Activated CD4-positive, alpha-beta T cell treated with anti-CD3 and anti-CD28 coated beads for 4 hours (primary cell): ENCODE measurements around the gene DNAH14.

Experiments used
- DNase-seq, 2 donors: peaks; one replicate each; pipeline ENCODE4 v3.0.0-alpha.2; 2020

The DNAH14 gene

DNA sequence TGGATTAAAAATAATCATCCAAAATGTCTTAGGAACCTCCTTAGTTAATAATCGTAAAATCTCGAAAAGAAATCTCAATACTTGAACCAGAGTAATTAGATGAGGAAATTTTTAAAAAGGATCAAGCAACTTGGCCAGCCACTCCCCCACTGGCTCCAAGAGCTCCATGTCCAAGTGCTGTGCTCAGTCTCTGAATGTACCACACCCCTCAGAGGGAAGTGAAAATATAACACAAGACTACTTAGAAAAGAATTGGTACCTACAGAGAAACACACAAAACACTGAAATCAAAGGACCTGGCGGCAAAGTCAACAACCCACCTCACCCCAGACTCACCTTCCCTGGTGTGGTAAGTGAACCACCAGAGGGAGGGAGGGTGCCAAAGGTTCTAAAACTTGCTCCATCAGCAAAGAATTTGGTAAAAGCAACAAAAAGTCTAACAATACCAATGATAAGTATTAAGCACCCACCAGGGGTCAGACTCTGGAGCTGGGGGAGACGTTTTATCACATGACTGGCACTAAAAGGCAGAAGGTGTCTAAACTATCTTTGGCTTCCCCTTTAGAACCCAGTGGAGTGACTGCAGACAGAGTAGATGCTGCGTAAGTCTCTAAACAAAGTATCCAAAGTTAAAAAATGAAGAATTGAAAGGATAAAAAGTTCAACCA is 484.4 kb downstream of the DNAH14 start:
- no peak for DNase-seq

DNA sequence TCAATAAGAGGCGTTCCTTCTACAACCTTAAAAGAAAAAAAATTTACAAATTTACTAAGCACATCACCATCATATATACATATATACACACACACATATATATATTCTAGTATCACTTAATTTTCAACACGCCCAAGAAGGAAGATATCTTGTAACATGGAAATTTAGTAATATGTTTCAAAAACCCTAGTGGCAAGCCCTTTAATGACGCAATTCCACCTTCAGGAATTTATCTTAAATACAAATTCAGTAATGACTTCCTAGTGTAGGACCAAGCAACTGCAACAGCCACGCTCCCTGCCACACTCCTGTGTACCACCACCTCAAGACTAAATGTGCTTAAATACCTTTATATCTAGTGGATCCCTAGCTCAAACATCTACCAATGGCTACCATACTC is 485.8 kb downstream of the DNAH14 start:
- DNase-seq = no peak

DNA sequence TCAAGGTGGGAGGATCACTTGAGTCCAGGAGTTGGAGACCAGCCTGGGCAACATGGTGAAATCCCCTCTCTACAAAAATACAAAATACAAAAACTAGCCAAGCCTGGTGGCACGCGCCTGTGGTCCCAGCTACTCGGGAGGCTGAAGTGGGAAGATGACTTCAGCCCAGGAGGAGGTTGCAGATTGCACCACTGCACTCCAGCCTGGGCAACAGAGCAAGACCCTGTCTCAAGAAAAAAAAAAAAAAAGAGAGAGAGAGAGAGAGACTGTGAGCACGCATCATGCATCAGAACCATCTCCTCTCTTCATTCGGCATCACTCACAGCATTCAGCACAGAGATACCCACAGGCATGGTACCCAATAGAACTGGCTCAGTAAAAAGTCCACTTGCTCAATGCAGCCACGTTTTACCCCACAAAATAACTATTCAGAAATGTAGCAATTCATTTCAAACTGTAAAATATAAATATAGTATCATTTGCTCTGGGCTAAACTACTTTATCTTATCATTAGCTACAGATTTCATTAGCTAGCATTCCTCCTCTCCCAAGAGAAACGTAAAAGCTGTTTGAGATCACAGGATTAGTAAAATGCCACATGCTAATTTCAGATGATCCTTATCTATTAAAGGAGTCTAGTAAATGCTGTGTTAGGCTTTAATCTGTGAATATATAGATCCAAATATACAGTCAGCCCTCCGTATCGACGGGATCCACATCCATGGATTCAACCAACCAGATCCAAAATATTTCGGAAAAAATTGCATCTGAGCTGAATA is 486.7 kb downstream of the DNAH14 start:
- no peak for DNase-seq

DNA sequence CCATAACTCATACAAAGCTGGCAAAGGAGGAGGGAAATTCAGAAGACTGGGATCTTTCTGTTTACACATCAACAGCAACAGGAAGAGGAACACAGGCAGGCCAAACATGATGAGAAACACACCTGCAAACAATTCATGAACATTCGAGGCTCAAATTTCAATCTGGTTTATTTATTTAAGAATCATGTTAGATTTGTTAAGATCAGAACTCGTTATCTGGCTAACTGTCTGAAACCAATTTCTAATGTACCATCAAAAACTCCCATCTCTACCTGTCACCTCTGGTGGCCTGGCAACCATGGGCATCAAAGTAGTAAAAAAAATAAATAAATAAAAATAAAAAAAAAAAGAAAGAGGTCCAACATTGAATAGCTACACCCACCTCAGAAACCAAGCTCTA is 488.6 kb downstream of the DNAH14 start:
- no peak for DNase-seq

DNA sequence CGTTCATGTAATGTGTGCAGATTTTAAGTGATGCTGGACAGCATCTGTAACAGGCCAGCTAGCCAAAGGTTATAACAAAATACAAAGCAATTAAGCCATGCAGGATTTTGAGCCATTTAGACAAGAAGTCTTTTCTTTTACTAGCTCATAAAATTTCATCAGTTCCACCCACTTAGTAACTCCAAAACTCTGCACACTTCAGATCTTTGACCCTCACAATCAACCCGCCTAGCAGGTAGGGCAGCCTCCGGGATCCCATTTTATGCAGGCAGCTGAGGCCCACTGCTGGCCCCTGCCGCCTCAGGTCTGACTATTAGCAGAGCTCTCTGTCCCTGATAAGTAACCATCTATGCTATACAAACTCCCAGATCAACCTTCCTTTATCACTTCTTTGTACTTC is 489.1 kb downstream of the DNAH14 start:
- no peak for DNase-seq

DNA sequence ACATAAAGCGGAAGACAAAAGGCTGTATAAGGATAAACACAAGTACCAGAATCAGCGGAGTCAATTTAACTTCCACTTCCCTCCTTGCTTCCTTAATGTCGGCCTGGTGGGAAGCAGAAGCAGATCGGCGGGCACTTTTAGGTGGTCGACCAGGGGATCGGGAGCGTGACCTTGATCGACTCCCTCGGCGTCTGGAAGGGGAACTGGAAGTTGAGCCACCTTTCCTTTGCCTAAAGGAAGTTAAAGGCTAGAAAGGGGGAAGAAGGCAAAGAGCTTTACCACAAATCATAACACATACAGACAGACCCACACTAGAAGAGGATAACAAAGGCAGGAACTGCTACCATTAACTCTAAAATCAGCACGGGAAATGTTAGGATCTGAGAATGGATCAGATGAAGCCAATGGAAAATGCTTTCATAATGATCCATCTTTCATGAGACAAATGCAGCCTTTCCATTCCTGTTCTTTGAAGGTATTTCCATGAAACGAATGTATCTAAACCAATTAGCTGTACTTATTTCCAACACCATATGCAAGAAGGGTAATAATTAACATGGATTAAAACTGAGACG is 492.6 kb downstream of the DNAH14 start:
- no peak for DNase-seq

DNA sequence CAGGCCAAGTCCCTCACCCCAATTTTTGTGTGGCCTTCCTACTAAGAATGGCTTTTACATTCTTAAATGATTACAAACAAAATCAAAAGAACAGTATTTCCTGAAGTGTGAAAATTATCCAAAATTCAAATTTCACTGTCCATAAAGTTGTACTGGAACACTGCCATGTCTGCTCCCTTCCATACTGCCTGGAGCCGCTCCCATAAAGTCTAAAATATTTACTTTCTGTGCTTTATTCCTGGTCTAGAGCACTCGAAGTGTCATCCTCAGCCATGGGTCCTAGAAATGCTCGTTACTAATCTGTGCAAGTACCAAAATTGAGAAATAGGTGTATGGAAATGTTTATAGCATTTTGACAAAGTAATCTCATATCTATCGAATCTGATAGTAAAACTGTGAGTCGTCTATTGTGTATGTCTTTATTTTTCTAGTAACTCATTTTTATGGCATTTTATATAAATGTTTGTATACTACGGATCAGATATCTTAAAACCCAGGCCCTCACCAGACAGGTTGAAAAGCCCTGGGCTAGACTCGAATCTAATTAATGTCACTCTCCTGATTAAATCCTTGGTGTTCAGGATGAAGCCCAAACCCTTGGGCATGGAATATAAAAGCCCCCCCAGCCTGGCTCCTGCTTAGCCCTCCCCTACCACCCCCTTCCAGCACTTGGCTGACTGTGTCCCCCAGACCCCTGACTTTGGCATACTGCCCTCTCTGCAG is 493.5 kb downstream of the DNAH14 start:
- DNase-seq = no peak

DNA sequence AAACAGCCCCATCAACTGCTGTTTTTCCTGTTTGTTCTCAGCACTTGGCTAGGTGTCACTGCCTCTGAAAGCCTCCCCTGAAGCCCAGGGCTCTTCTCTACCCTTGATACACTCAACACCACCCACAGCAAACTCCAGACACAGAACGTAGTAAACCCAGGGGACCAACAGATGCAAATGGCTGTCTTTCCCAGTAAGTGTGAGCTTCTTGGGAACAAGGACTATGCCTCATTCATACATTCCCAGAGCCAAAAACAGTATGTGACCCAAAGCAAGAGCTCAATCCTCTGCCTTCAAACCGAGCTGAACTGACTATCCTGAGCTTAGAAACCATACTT is 494.0 kb downstream of the DNAH14 start:
- DNase-seq = no peak

DNA sequence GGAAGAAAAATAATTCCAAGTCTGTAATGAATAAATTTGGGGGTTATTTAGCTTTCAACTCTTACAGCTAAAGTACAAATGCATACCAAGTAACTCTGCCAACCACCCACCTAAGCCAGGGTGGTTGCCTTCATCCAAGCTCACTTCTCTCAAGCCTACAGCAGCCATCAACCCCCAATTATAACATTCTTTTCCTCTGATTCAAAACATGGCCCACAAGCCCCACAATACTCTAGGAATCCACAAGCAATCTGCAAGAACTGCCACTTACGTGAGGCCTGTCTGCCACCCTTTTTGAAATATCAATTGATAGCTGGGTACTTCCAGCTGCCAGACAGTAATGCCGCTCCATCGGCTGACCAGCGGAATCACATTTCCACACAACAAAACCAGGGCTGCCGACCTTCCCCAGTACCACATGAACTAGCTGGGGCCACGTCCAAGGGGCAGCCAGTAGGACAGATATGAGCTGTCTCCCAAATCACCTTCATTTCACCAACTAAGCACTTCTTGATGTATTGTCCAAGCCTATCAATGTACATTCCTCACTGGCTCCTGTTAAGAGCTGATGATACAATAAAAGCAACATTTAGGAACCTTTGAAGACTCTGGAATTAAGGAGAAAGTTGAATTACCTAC is 495.2 kb downstream of the DNAH14 start:
- DNase-seq = no peak

DNA sequence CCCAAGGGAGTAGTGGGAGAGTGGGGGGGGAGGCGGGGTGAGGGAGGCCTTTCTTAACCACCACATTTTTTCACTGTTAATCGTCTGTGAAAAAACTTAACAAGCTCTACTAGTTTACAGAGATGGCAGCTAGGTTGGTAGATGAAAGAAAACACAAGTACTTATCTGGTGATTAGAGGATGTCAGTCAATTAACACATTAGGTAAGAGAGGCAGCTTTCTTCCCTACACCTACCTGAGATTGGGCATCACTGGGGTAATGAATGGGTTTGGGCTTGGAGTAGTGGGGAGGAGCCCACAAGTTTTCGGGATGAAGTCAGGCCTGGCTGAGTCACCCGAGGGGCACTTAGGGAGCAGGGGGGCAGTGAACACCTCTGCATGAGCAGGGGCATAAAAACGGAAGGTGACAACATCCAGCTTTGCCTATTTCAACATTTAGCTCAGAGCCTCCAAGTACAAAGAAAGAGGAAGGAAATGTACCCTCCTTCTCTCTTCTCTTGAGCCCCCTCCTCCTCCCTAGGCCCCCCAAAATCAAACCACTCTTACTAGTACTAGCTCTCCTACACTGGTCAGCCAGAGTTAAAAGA is 495.8 kb downstream of the DNAH14 start:
- DNase-seq = no peak

DNA sequence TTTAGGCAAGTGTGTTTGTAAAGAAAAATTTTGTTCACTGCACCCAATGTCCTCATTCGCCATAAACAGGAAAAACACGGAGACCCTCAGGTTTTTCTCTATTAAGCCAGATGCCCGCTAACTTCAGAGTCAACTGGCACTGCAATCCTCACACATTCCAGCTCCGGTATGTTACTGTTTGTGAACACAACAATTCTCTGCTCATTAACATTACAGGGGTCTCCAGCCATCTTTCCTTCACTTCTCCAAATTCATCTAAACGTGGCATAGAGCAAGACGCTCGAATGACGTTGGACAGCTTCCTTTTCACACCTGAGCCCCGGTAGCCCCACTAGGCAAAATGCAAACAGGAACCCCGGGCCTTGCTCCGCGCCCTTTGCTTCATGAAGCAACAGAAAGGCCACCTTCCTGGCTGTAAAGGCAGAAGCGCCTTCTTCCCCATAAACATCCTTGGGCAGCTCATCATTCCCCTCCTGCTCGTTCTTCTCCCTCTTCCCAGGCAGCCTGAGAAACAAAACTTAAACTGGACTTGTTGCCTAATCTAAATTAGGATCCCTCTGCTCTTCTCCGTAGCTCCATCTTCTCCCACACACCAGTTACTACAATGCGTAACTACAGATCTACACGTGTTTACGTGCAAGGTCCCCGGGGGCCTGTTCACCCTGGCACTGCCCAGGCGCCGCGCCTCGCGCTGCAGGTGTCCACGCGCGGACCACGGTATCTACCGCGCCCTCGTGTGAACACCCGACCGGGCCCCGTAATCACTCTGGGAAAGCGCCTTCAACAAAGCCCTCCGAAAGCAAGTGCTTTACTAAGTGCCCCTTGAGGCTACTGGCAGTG is 497.1 kb downstream of the DNAH14 start:
- DNase-seq = peak; percentile 23 to 27

DNA sequence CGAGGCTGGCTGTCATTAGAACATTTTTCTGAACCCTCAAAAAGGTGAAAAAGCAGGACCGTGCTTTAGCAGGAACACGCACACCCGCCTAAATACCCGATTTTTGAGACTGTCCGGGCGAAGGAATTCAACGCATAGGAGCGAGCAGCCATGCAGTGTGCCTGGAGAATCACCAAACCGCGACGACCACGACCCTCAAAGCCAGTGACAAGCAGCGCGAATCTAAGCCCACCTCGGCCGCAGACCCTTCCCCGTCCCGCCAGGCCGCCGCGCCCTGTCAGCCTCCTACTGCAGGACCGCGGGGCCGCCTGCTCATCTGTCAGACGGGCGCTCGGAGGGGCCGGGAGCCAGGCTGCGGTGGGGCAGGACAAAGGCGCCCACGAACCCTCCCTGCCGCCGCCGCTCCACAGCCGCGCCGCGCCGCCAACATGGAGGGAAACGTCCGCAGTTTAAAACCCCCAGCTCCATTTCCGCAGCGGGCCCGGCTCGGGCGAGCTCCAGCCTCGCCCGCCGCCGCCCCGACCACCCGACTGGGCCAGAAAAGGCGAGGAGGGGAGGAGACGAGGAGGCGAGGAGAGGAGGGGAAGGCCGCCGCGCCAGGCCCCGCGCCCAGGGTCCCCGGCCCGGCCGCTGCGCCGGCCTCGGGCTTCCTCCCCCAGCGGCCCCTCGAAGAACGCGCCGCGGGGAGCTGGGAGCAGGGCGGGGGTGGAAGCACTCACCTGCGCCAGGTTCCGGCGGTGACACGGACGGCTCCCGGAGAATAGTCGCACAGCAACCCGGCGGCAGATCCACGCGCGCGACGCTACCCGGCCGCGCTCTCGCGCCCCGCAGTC is 498.0 kb downstream of the DNAH14 start, which contains the start of gene LBR:
Gene LBR (minus strand): TSS at position 804 of the 833 bp plus-strand sequence. CDS start 3,963 bp downstream, outside the sequence.
- DNase-seq = peak in 1 of 2 donors; percentile 29

DNA sequence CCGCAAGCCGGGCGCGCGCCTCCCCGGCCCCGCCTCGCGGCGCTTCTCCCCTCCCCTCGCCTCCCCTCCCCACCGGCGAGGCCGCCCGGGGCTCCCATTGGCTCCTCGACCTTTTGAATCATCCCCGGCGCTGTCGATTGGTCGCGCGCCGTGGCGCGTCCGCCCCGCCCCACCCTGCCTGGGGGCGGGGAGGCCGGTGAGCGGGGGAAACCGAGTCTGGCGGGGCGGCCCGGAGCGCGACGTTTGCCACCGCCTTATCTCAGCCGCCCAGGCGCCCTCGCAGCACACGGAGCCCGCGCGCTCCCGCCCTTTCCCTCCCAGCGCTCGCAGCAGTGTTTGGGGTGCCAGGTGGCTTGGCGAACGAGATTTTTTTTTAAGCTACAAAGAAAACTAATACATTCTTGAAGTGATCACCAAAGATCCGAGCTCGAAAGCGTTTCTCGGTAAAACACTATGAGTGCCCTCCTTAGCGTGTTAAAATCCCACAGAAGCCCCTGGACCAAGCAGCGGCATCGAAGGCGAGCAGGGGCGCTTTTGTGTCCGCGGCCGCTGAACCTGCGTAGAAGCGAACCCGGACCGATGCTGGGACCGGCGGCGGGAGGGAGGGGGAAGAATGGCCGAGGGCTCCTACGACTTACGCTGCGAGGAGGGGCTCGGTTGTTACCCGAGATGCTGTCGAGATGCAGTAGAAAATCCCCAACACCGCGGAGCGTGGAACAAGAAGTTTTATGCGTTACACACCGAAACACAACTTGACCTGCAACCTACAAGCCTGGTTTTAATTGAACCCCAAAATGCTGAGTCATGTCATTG is 498.8 kb downstream of the DNAH14 start:
- peak; percentile 89 to 90 for DNase-seq

DNA sequence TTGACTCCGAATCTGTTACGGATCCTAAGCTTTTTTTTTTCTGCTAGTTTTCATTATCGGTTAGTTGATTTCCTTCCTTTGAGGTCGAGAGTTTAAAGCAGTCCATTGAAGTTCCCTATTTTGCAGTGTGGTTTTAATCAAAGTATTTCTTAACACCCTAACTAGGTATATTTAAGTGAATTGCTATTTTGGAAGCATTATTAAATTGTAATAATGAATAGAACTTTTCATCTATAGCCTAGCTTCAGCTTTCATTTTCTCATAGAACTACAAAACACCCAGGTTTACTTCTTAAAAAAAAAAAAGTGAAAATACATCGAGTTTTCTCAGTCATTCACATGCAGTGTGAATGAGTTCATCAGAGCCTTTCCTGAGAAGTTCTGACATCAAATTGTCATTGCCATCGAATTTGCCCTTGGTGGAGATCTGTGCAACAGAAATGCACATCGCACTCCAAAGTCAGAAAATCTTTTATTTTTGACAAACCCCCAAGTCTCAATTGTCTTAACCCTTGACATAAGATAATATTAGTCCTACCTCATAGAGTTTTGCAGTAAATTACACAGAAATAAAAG is 499.5 kb downstream of the DNAH14 start:
- no peak for DNase-seq

DNA sequence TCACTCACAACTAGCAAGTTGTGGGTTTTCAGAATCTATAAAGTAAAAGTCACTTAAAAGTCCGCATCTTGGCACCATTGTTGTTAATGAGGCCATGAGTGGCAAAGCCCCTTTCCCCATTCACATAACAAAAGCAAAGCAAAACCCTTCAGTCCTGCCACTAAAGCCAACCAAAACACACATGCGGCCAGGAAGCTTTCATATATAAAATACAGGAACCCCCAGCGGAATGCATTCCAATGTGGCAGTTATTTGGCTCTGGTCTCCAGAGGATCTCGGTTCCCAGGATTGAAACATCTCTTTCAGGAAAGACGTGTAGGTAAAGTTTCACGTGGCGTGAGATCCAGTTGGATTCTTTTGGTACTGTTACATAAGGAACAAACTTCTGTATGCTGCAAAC is 500.8 kb downstream of the DNAH14 start:
- DNase-seq = no peak

DNA sequence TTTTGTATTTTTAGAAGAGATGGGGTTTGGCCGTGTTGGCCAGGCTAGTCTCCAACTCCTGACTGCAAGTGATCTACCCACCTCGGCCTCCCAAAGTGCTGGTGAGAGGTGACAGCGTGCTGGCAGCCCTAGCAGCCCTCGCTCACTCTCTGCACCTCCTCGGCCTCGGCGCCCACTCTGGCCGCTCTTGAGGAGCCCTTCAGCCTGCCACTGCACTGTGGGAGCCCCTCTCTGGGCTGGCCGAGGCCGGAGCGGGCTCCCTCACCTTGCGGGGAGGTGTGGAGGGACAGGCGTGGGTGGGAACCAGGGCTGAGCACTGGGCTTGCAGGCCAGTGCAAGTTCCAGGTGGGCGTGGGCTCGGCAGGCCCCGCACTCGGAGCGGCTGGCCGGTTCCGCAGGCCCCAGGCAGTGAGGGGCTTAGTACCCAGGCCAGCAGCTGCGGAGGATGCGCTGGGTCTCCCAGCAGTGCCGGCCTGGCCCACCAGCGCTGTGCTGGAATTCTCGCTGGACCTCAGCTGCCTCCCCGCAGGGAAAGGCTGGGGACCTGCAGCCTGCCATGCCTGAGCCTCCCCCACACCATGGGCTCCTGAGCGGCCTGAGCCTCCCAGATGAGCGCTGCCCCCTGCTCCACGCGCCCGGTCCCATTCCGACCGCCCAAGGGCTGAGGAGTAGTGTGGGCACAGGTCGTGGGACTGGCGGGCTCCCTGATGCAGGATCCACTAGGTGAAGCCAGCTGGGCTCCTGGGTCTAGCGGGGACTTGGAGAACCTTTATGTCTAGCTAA is 501.8 kb downstream of the DNAH14 start:
- DNase-seq = no peak

DNA sequence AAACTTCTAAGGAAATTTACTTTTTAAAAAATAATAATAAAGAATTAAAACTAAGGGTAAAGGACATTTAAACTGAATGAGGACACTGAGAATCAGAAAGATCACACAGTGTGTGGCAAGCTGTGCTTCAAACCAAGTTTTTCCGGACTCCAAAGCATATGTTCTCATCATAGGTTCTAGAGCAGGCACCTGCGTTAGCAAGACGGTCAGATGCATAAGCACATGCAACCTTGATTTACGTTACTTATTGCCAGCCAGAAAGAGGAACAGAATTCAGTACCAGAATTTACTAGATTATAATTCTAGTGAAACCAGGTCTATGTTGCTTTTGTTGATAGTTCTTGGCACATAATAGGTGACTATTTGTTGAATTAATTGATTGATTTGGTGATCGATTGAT is 504.6 kb downstream of the DNAH14 start:
- no peak for DNase-seq

DNA sequence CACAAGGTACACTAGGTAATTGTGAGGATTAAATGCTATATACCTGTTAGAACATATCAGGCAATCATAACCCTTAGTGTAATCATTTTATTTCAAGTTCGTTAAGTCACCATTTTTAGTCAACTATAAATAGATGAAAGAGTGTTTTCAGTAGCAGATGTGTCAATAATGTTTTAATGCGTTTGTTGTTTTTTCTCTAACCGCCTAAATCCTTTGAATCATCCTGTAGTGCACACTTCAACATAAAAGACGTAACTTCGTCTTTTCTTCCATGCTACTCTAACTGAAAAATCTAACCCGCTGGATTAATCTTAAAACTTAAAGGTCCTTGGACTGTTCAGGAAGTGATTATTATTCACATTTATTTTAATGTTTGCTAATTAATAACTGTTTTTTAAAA is 505.6 kb downstream of the DNAH14 start:
- no peak for DNase-seq

DNA sequence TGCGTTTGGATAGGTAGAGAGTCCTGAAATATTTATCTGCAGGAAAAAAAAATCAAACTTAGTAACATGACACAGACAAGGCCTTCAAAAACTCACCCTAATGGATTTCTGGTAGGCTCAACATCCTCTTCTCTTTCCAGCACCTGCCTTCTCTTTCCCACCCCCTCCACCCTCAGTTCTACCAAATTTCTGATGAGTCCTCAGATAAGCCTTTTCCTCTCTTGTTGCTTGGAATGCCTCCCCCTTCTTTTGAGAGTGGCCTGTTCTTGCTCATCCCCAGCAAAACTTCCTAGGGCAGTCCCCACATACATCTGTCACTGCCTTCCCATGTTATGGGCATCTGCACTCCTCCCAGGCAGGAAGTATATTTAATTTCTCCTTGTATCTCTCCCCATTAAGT is 506.0 kb downstream of the DNAH14 start:
- DNase-seq = no peak
